Heart left ventricle (tissue), 13 donors: ENCODE measurements around the gene BCL7B.

ENCODE experiments used
- POLR2A ChIP-seq, 2 donors: fragments of 450-650 bp; IDR thresholded peaks; one replicate each; pipeline ENCODE4 v1.6.1; 2017; ENCODE audit warnings: antibody characterized with exemption in 2 of 2, mild to moderate bottlenecking in 2 of 2, moderate library complexity in 2 of 2
- TF ChIP-seq, protein P1 (sequence below), 12 donors: fragments of 200-600 bp; sonication (generic) in 4 of 12; IDR thresholded peaks; one replicate each; pipeline versions ENCODE4 v1.5.0 to v1.8.0; 2018 to 2022; ENCODE audit warnings: antibody characterized with exemption in 12 of 12, mild to moderate bottlenecking in 5 of 12
- donor health status: ischemic (EF 13 %, LVEDD 7.1; RV severe dilation, severe dysfunction).
- donor health status: DM: no; HTN: yes; CAD: no.
- donor health status: DM: no; HTN: no; CAD: no.
- donor health status: ischemic (EF 25% LVEDD 6.9; RV normal size, moderate dysfunction).
- donor health status: ischemic (EF 25% LVEDD 5.7; RV mildly dilated, moderate dysfunction).
- donor health status: ischemic (EF 35%, LVEDD 5.7; RV mildly dilated, moderate dysfunction).
- donor health status: nonischemic (EF 11% LVEDD 7.7; RV severe dilation, severe dysfunction).
- donor health status: DM: yes; HTN: yes; CAD: no.
- donor health status: PGD.
- donor health status: ischemic (EF 29% LVEDD 5.4; RV normal size, mild dysfunction).
- donor health status: nonischemic (EF 23%, LVEDD 6.1; RV moderate dilation, normal function).

DNA sequence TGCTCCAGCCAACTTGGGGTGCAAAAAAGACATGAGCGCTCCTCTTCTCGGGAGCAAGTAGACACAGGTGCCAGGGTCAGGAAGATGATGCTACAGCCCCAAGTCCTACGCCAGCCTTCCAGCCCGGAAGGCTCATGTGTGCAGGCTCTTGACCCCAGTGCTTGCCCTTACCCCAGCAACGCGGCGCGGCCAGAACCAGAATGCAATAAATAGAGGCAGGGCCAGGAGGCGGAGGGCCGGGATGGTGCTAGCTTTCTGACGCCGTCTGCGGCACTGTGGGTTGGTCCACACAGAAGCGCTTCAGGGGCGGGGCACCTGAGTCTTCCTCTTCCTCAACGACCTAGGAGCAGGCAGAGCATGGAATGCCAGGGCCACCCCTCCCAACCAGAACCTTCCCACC lies 20.4 kb downstream of the BCL7B start:
- TF ChIP-seq, protein P1, sequence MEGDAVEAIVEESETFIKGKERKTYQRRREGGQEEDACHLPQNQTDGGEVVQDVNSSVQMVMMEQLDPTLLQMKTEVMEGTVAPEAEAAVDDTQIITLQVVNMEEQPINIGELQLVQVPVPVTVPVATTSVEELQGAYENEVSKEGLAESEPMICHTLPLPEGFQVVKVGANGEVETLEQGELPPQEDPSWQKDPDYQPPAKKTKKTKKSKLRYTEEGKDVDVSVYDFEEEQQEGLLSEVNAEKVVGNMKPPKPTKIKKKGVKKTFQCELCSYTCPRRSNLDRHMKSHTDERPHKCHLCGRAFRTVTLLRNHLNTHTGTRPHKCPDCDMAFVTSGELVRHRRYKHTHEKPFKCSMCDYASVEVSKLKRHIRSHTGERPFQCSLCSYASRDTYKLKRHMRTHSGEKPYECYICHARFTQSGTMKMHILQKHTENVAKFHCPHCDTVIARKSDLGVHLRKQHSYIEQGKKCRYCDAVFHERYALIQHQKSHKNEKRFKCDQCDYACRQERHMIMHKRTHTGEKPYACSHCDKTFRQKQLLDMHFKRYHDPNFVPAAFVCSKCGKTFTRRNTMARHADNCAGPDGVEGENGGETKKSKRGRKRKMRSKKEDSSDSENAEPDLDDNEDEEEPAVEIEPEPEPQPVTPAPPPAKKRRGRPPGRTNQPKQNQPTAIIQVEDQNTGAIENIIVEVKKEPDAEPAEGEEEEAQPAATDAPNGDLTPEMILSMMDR (IDR thresholded peaks at IDR 0.05): no peak
- no peak for TF ChIP-seq POLR2A (IDR thresholded peaks at IDR 0.05)
